ENCODE measurements around the gene NFATC1.

DNA sequence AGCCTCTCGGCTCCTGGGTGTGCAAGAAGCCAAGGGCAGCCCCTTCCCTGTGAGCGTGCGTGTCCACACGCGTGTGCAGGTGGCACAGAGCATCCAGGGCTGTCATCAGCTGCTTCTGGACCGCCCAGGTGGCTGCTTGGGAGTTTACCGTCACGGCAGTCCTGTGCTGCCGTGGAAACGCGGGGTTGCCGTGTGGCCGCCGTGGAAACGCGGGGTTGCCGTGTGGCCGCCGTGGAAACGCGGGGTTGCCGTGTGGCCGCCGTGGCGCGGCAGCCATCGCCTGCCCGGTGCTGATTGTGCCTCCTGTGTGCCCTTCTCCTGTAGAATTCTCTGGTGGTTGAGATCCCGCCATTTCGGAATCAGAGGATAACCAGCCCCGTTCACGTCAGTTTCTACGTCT, 71.4 kb downstream of the NFATC1 start:
- no peak for TF ChIP-seq GATA3 (IDR thresholded peaks at IDR 0.05; ENCODE audit: low read depth, low read length)
- no peak for TF ChIP-seq GATA2 (IDR thresholded peaks at IDR 0.05; ENCODE audit: low read depth, low read length)

Data from SH-SY5Y (cell line).